HepG2 (cell line): ENCODE measurements around the gene UACA.

Source experiments
- CENPT ChIP-seq: sonication (generic); formaldehyde crosslinking; IDR thresholded peaks from 2 replicates; pipeline ENCODE4 v1.8.0; 2022; ENCODE audit warnings: low read depth, mild to moderate bottlenecking, moderate library complexity, missing genetic modification reagents
- CTCF ChIP-seq: sonication (generic); formaldehyde crosslinking; IDR thresholded peaks from 2 replicates; pipeline ENCODE4 v1.5.0; 2020; ENCODE audit warnings: mild to moderate bottlenecking, missing genetic modification reagents, moderate library complexity
- ESRRA ChIP-seq: sonication (generic); formaldehyde crosslinking; IDR thresholded peaks from 2 replicates; pipeline ENCODE4 v1.5.1; 2020; ENCODE audit warnings: mild to moderate bottlenecking, low read depth, missing genetic modification reagents
- FOXK2 ChIP-seq: fragments of 450-650 bp; IDR thresholded peaks from 2 replicates; pipeline ENCODE4 v1.6.1; 2016
- KMT2B ChIP-seq: IDR thresholded peaks from 2 replicates; pipeline ENCODE4 v1.6.1; 2016; ENCODE audit warnings: missing genetic modification reagents, missing compliant biosample characterization
- MED1 ChIP-seq: sonication (generic); formaldehyde crosslinking; IDR thresholded peaks from 2 replicates; pipeline ENCODE4 v1.4.0; 2020; ENCODE audit warnings: missing genetic modification reagents
- POLR2AphosphoS5 ChIP-seq: IDR thresholded peaks from 2 replicates; pipeline ENCODE4 v1.6.1; 2012; ENCODE audit warnings: low read depth, low read length
- ZFP37 ChIP-seq: sonication (generic); formaldehyde crosslinking; IDR thresholded peaks from 2 replicates; pipeline ENCODE4 v1.4.0; 2020; ENCODE audit warnings: missing genetic modification reagents, borderline replicate concordance
- ZZZ3 ChIP-seq: sonication (generic); formaldehyde crosslinking; IDR thresholded peaks from 2 replicates; pipeline ENCODE4 v1.4.0; 2020; ENCODE audit warnings: missing genetic modification reagents, mild to moderate bottlenecking, borderline replicate concordance

- peak; percentile 73 for TF ChIP-seq CTCF (CRISPR knock-in tag)
- TF ChIP-seq ESRRA (CRISPR knock-in tag): no peak
- no peak for TF ChIP-seq CENPT
- no peak for TF ChIP-seq KMT2B (CRISPR knock-in tag)
- TF ChIP-seq ZZZ3 (CRISPR knock-in tag): no peak
- TF ChIP-seq FOXK2: no peak
- TF ChIP-seq POLR2AphosphoS5: no peak
- TF ChIP-seq ZFP37 (CRISPR knock-in tag): no peak
- no peak for TF ChIP-seq MED1 (CRISPR knock-in tag)
These were observed 158.6 kb downstream of the UACA start for GRCh38 chr15:70604666-70605315.
